Measurements from ENCODE around the gene PLCB4.
A peak's percentile ranks its signal among the peaks of the same experiment; 100 is the strongest.

The PLCB4 gene

DNA sequence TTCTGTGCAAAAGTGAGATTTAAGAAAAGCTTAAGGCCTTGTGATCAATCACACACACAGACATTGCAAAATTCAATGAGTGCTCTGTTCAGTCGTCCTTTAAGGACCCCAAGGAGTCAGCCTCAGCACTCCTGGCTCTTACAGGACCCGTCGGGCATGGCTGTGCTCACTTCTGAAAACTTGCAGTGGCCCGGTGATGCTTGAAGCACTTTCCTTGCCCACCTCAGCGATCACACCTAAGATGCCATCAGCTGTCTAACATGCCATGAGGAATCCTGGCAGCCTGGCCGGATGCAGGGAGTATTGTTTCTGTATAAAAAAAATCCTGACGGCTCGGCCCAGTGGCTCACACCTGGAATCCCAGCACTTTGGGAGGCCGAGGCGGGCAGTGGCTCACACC is 344.1 kb downstream of the PLCB4 start:
- DNase-seq (ENCODE audit: insufficient read length, low spot score) (no peak), FAIRE-seq (no peak)

- FAIRE-seq (no peak), DNase-seq (ENCODE audit: insufficient read length, low spot score) (no peak)
Observed at GRCh38 chr20:9415426-9415825, 346.5 kb downstream of the PLCB4 start.

DNA sequence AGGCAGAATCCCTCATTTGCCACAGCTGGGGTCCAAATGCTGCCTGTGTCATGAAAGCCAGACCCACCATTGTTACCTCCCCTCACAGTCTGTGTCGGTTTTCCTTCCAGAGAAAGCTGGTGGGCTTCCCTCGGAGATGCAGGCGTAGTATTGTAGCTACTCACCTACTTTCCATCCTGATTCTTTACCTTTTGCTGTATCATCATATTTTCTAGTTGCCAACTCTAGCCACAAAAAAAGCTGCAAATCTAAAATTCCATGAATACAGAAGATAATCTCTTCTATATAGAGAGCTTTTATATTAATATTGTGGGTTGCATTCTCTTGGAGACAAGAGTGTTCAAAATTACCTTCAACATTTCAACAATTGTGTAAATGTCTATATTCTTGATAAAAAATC is 347.5 kb downstream of the PLCB4 start:
- FAIRE-seq (no peak), DNase-seq (ENCODE audit: insufficient read length, low spot score) (no peak)

DNA sequence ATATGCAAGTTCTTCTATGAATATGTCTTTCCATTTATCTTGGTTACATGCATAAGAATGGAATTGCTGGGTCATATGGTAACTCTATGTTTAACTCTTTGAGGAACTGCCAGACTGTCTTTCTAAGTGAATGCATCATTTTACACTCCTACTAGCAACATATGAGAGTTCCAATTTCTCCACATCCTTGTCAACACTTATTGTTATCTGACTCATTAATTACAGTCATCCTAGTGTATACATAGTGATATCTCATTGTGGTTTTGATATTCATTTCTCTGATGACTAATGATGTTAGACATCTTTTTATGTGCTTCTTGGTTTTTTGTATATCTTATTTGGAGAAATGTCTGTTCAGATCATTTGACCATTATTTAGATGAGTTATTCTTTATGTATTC is 348.8 kb downstream of the PLCB4 start:
- no peak for FAIRE-seq
- no peak for DNase-seq (ENCODE audit: insufficient read length, low spot score)

DNA sequence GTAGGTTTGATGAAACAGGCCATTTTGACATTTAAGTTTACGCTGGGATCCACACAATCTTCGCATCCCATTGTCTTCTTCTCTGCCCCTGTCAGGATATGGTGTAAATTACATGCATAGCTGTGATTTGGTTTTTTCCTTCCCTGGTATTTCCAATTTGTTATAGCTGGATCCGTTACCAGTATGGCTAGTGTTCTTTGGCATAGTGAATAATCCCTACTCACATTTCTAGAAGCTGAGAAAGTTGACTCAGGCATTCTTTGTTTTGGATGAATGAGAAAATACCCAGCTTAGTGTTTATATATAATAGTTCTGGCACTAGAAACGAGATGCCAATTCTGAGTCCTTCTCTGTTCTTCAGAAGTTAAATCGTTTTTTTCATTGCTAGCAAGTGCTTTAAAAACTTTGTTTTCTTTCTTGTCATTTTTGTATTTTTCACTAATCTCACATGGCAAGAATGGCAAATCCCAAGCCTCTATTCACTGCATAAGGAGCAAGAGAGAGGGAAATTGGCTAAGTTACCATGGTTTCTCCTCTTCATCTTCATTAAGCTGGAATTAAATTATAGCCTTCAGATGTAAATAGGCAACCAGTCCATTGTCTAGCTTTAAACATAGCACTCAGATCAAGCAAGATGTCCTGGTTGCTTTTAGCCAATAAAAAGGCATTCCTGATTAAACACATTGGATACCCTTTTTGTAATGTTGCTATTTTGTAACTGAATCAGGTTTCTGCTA is 353.6 kb downstream of the PLCB4 start:
- FAIRE-seq (no peak), DNase-seq (ENCODE audit: insufficient read length, low spot score) (no peak)

GRCh38 chr20:9424551-9424950 is 355.7 kb downstream of the PLCB4 start:
- DNase-seq (ENCODE audit: insufficient read length, low spot score), result no peak
- no peak for FAIRE-seq

DNA sequence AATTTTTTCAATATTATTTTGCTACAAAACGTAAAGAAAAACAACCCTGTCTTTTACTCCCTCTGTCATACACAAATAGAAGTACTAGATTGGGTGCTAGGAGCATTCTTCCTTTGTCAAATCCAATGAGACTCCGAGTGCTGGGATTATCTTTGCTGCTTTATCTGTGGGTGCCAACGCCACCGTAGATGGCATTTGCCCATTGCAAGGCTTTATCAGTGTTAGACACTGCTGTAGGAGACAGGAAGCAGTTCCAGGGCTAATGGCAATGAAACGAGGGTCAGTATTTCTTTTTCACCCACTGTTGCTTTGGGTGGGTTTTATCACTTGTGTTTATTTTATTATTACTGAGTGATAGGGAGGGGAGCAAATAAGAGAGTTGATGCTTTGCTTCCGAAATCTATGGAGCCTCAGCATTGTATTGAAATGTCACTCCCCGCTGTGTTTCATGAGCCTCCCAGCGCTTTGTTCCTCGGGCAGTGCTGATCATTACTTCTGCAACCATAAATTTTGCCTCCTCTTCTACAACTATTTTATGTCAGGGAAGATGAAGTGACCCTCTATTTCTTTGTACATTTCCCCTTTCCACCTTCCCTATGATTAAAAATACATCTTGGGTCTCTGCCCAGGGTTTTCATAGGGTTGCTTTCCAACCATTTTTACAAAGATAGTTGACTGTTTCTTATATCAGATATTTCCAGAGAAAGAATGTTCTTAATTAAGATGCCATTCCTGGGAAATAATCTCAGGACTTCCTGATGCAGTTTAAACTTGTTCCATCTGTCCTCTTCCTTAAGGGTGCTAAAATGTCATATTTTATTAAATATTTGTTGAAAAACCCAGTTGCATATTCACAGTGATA is 358.8 kb downstream of the PLCB4 start:
- DNase-seq (ENCODE audit: insufficient read length, low spot score), result no peak
- no peak for FAIRE-seq

GRCh38 chr20:9428292-9428607 is 359.4 kb downstream of the PLCB4 start:
- FAIRE-seq (no peak), DNase-seq (ENCODE audit: insufficient read length, low spot score) (no peak)

DNA sequence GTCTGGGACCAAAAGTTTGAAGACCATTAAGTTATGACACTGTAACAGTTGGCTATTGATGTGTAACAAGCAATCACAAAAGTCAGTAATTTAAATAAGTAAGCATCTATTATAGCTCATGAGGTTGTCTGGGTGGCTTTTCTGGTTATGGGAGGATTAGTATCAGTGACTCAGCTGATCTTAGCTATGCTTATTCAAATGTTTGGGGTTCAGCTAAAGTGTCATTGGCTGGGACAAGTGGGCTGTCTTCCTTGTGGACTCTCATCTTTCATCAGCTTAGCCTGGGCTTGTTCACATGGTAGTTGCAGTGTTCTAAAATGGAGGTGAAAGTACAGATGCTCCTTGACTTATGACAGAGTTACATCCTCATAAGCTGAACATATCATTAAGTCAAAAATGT is 370.9 kb downstream of the PLCB4 start:
- DNase-seq (ENCODE audit: insufficient read length, low spot score) (no peak), FAIRE-seq (no peak)

- DNase-seq (ENCODE audit: insufficient read length, low spot score) (no peak), FAIRE-seq (no peak)
Observed at GRCh38 chr20:9440892-9441291, 372.0 kb downstream of the PLCB4 start.

DNA sequence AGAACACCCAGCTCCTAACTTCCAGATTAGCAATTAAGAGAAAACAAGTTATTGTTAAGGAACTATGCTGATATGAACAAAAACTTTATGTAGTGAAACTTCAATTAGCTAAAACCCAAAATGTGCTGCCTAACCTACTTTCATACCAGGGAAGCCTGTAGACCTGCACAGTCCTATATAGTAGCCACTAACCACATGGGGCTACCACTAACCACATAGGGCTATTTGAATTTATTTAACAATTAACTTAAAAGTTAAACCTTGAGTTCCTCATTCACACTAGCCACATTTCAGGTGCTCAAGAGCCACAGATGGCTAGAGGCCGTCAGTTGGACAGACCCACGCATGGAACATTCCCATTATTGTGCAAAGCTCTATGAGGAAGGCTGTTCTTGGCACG is 373.1 kb downstream of the PLCB4 start:
- FAIRE-seq (peak; percentile 37), DNase-seq (ENCODE audit: insufficient read length, low spot score) (no peak)

DNA sequence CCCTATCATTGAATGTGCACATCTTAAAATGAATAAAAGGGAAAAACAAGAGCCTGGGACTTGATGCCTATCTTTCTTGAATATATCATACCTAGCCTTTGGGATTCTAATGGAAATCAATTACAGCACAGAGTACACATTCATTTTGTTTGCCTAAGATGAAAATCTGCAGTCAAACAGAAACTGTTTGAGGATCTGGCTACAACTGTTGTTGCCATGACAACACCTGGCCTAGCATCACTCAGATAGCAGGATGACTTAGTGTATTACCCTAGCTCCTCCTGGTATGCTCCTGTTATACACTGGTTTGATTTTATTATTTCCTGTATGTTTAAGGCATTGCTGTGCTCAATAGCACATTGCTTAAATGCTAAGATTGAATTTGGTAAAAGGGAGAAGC is 374.0 kb downstream of the PLCB4 start:
- peak; percentile 70 for FAIRE-seq
- DNase-seq (ENCODE audit: insufficient read length, low spot score), result no peak

GRCh38 chr20:9444921-9445320 is 376.0 kb downstream of the PLCB4 start:
- DNase-seq (ENCODE audit: insufficient read length, low spot score), result no peak
- FAIRE-seq, result no peak

GRCh38 chr20:9447182-9447581 is 378.3 kb downstream of the PLCB4 start:
- FAIRE-seq, result no peak
- no peak for DNase-seq (ENCODE audit: insufficient read length, low spot score)

GRCh38 chr20:9453201-9453600 is 384.3 kb downstream of the PLCB4 start:
- FAIRE-seq (no peak), DNase-seq (ENCODE audit: insufficient read length, low spot score) (no peak)

GRCh38 chr20:9454791-9455190 is 385.9 kb downstream of the PLCB4 start:
- no peak for DNase-seq (ENCODE audit: insufficient read length, low spot score)
- FAIRE-seq, result no peak

DNA sequence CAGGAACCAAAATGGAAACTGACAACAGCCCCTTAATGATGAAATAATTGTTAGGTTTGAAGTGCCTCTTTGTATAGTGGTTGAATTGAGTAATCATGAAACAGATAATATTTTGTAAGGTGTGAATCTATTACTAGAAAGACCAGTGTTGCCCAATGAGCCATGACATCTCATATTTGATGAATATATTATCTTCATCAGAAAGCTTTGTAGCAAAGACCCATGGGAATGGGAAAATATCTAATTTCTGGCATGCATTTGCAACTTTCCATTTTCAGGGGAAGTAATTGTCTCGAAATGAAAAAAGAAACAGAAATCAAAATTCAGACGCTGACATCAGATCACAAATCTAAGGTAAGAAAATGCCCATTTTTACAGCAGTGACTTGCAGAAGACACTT is 388.2 kb downstream of the PLCB4 start:
- FAIRE-seq, result no peak
- no peak for DNase-seq (ENCODE audit: insufficient read length, low spot score)

GRCh38 chr20:9458138-9458796 is 389.4 kb downstream of the PLCB4 start:
- FAIRE-seq (peak; percentile 8), DNase-seq (ENCODE audit: insufficient read length, low spot score) (no peak)

DNA sequence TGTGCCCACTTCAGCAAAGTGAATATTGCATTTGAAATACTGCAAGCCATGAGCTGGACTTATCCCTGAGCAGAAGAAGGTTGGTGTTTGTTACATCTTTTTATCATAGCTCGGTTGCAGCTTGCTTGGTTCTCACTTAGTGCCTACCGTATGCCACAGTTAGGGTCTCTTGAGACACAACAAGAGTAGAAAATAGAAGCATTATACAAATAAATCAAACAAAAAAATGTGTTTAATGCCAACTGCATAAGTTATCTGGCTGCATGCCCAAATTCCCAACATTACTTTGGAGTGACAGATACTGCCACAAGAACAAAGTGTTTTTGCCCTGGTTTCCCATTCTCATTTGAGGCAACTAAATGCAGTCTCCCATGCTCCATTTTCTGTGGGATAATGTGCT is 391.6 kb downstream of the PLCB4 start:
- no peak for DNase-seq (ENCODE audit: insufficient read length, low spot score)
- no peak for FAIRE-seq

GRCh38 chr20:9467995-9468394 is 399.1 kb downstream of the PLCB4 start:
- DNase-seq (ENCODE audit: insufficient read length, low spot score), result no peak
- FAIRE-seq, result peak; percentile 11

DNA sequence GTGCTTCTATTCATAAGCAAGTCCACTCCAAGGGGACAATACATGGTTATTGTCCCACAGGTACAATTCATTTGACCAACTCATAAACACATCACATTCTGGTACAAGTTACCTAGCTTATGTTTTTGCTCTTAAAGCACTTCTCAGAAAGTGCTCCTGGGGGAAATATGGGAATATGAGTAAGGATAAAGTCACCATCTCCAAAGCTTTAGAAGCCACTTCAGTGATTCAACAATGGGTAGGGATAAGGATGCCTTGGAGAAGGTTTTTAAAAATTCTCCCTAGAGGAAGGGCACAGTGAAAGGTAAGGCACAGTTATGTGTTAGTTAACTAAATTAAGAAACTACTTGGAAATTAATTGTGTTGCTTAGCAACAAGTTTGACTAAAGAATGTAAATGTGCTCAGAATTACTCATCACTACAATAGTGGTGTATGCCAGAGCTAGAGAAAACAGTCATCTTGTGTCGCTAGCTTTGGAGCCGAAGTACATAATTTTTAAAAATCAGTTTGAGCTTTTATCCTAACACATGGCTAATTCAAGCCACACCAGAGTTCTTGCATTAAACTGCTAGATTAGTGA is 406.0 kb downstream of the PLCB4 start:
- DNase-seq (ENCODE audit: insufficient read length, low spot score) (no peak), FAIRE-seq (no peak)

Measured in GM19239 (cell line).